ENCODE results near the gene BICRA. TPM values are rescaled to one million over a fixed set of nuclear protein-coding genes. Genes with fewer than 3 reads are reported as not detected.

BICRA gene
- total and polyA plus RNA-seq, 2 of the 8 experiments (the other 6 are each of a cell fraction or from before 2014, with no cell fraction given): 1.5 to 29.2 TPM

DNA sequence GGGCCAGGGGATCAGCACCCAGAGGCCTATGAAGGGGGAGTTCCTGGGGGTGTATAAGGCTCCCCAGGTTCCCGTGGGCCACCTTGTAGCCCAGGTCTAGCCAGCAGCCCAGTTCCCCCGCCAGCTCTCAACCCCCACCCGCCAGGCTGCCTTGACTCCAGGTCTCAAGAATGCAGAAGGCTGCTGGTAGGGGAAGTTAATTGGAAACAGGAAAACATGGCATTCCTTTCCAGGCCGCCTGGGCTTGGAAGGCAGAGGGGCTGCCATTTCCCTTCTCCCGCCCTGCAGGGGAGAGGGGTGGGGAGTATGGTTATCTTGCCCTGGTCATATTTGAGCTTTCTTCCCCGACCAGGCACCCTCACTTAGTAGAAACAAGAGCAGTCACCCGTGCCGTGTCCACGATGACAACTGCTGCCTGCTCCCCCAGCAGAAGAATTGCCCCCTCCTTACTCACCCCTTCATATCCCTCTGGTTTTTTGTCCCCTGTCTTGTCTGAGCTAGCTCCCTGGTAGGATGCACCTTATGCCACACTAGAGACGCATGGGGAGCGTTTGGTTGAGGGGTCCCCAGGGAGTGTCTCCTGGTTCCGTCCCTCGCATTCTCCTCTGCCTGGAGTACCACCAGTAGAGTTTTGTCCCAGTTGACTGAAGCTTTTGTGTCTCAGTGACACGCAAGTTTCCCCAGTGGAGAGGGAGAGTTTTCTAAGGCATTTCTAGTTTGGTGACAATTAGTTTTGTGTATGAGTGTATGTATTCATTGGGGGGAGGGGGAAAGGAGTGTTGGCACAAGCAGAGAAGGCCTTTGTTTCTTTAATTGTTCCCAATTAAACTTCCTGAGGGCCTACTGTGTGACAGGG lies 4.5 kb downstream of the BICRA start (continued):
- TF ChIP-seq SIN3A (conservative IDR thresholded peaks at IDR 0.05 in 1 of 2, IDR thresholded peaks at IDR 0.05 in 1 of 2; ENCODE audit: low read depth in 1 of 2, low read length in 2 of 2) (0 out of 4 replicates have a peak, but pooled peaks have one; percentile 22 to 45), CHD2 (IDR thresholded peaks at IDR 0.05; ENCODE audit: low read length) (no peak), RFX5 (IDR thresholded peaks at IDR 0.05; ENCODE audit: borderline replicate concordance, low read depth, low read length) (no peak), TAF1 (IDR thresholded peaks at IDR 0.05; ENCODE audit: low read depth, low read length) (0 out of 2 replicates have a peak, but pooled peaks have one; percentile 23), RNF2 (IDR thresholded peaks at IDR 0.05; ENCODE audit: borderline replicate concordance, low read depth, low read length, missing control alignments, poor library complexity, severe bottlenecking) (no peak), ASH2L (IDR thresholded peaks at IDR 0.05; ENCODE audit: low read length) (peak; percentile 27)
- TF ChIP-seq, protein P1, sequence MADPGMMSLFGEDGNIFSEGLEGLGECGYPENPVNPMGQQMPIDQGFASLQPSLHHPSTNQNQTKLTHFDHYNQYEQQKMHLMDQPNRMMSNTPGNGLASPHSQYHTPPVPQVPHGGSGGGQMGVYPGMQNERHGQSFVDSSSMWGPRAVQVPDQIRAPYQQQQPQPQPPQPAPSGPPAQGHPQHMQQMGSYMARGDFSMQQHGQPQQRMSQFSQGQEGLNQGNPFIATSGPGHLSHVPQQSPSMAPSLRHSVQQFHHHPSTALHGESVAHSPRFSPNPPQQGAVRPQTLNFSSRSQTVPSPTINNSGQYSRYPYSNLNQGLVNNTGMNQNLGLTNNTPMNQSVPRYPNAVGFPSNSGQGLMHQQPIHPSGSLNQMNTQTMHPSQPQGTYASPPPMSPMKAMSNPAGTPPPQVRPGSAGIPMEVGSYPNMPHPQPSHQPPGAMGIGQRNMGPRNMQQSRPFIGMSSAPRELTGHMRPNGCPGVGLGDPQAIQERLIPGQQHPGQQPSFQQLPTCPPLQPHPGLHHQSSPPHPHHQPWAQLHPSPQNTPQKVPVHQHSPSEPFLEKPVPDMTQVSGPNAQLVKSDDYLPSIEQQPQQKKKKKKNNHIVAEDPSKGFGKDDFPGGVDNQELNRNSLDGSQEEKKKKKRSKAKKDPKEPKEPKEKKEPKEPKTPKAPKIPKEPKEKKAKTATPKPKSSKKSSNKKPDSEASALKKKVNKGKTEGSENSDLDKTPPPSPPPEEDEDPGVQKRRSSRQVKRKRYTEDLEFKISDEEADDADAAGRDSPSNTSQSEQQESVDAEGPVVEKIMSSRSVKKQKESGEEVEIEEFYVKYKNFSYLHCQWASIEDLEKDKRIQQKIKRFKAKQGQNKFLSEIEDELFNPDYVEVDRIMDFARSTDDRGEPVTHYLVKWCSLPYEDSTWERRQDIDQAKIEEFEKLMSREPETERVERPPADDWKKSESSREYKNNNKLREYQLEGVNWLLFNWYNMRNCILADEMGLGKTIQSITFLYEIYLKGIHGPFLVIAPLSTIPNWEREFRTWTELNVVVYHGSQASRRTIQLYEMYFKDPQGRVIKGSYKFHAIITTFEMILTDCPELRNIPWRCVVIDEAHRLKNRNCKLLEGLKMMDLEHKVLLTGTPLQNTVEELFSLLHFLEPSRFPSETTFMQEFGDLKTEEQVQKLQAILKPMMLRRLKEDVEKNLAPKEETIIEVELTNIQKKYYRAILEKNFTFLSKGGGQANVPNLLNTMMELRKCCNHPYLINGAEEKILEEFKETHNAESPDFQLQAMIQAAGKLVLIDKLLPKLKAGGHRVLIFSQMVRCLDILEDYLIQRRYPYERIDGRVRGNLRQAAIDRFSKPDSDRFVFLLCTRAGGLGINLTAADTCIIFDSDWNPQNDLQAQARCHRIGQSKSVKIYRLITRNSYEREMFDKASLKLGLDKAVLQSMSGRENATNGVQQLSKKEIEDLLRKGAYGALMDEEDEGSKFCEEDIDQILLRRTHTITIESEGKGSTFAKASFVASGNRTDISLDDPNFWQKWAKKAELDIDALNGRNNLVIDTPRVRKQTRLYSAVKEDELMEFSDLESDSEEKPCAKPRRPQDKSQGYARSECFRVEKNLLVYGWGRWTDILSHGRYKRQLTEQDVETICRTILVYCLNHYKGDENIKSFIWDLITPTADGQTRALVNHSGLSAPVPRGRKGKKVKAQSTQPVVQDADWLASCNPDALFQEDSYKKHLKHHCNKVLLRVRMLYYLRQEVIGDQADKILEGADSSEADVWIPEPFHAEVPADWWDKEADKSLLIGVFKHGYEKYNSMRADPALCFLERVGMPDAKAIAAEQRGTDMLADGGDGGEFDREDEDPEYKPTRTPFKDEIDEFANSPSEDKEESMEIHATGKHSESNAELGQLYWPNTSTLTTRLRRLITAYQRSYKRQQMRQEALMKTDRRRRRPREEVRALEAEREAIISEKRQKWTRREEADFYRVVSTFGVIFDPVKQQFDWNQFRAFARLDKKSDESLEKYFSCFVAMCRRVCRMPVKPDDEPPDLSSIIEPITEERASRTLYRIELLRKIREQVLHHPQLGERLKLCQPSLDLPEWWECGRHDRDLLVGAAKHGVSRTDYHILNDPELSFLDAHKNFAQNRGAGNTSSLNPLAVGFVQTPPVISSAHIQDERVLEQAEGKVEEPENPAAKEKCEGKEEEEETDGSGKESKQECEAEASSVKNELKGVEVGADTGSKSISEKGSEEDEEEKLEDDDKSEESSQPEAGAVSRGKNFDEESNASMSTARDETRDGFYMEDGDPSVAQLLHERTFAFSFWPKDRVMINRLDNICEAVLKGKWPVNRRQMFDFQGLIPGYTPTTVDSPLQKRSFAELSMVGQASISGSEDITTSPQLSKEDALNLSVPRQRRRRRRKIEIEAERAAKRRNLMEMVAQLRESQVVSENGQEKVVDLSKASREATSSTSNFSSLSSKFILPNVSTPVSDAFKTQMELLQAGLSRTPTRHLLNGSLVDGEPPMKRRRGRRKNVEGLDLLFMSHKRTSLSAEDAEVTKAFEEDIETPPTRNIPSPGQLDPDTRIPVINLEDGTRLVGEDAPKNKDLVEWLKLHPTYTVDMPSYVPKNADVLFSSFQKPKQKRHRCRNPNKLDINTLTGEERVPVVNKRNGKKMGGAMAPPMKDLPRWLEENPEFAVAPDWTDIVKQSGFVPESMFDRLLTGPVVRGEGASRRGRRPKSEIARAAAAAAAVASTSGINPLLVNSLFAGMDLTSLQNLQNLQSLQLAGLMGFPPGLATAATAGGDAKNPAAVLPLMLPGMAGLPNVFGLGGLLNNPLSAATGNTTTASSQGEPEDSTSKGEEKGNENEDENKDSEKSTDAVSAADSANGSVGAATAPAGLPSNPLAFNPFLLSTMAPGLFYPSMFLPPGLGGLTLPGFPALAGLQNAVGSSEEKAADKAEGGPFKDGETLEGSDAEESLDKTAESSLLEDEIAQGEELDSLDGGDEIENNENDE (IDR thresholded peaks at IDR 0.05; ENCODE audit: insufficient replicate concordance, low read length): no peak

All from H1 (cell line).